Parathyroid adenoma (tissue), 2 donors: ENCODE measurements around the gene RNU2-63P.
"Not testable (repeated sequence)": the region's sequence is repeated elsewhere in the genome, so short reads cannot be mapped to it uniquely, and the experiment has no call there.

Experiments
- H2AFZ ChIP-seq: fragments of 300-600 bp; sonication (generic); one replicate; pipeline ENCODE4 v1.7.0; 2017; ENCODE audit warnings: antibody characterized with exemption, mild to moderate bottlenecking
- H3K27ac ChIP-seq: fragments of 300-600 bp; sonication (generic); one replicate; pipeline ENCODE4 v1.7.0; 2017
- H3K27me3 ChIP-seq: fragments of 300-600 bp; sonication (generic); one replicate; pipeline ENCODE4 v1.7.0; 2017; ENCODE audit warnings: low read length; ENCODE audit not compliant: control insufficient read depth, insufficient read depth
- H3K36me3 ChIP-seq: fragments of 300-600 bp; sonication (generic); one replicate; pipeline ENCODE4 v1.7.0; 2017; ENCODE audit warnings: low read length; ENCODE audit not compliant: control insufficient read depth, insufficient read depth
- H3K4me1 ChIP-seq: fragments of 300-600 bp; sonication (generic); one replicate; pipeline ENCODE4 v1.7.0; 2017; ENCODE audit warnings: control low read depth
- H3K4me2 ChIP-seq: fragments of 300-600 bp; sonication (generic); one replicate; pipeline ENCODE4 v1.7.0; 2017; ENCODE audit warnings: low read length
- H3K4me3 ChIP-seq: fragments of 300-600 bp; sonication (generic); one replicate; pipeline ENCODE4 v1.7.0; 2017; ENCODE audit warnings: low read depth, low read length
- H3K79me2 ChIP-seq: fragments of 300-600 bp; sonication (generic); one replicate; pipeline ENCODE4 v1.7.0; 2017; ENCODE audit warnings: control low read depth
- H3K9ac ChIP-seq: fragments of 300-600 bp; sonication (generic); one replicate; pipeline ENCODE4 v1.7.0; 2017; ENCODE audit warnings: mild to moderate bottlenecking
- H3K9me3 ChIP-seq: fragments of 300-600 bp; sonication (generic); one replicate; pipeline ENCODE4 v1.7.0; 2017; ENCODE audit warnings: low read length; ENCODE audit not compliant: control insufficient read depth
- CTCF ChIP-seq: fragments of 300-600 bp; sonication (generic); IDR thresholded peaks from one replicate; pipeline ENCODE4 v1.7.0; 2017; ENCODE audit warnings: antibody characterized with exemption, mild to moderate bottlenecking
- donor health status: primary hyperparathyroidism.

Gene RNU2-63P

GRCh38 chr2:88005776-88006175 lies 10.6 kb downstream of the RNU2-63P start:
- no peaks in the 10 kb centered on the region for H3K36me3 ChIP-seq
- no peaks in the 10 kb centered on the region for H3K9me3 ChIP-seq
- TF ChIP-seq CTCF: no peak
- H3K27me3 ChIP-seq: no peaks in the 10 kb centered on the region
- no peak overlapping the region for H3K4me3 ChIP-seq
- H3K79me2 ChIP-seq: no peaks in the 10 kb centered on the region
- no peak overlapping the region for H3K27ac ChIP-seq
- H3K4me1 ChIP-seq: no peaks in the 10 kb centered on the region
- H2AFZ ChIP-seq: no peak overlapping the region
- H3K9ac ChIP-seq: no peak overlapping the region
- H3K4me2 ChIP-seq: no peak overlapping the region

GRCh38 chr2:88003074-88003755 lies 13.1 kb downstream of the RNU2-63P start:
- no peak overlapping the region for H3K4me2 ChIP-seq
- no peaks in the 10 kb centered on the region for H3K9me3 ChIP-seq
- no peak overlapping the region for H2AFZ ChIP-seq
- no peaks in the 10 kb centered on the region for H3K4me1 ChIP-seq
- TF ChIP-seq CTCF: no peak
- no peaks in the 10 kb centered on the region for H3K79me2 ChIP-seq
- no peaks in the 10 kb centered on the region for H3K27me3 ChIP-seq
- no peak overlapping the region for H3K9ac ChIP-seq
- H3K27ac ChIP-seq: no peak overlapping the region
- H3K36me3 ChIP-seq: no peaks in the 10 kb centered on the region
- H3K4me3 ChIP-seq: no peak overlapping the region

- H3K9ac ChIP-seq: no peak overlapping the region
- H2AFZ ChIP-seq: no peak overlapping the region
- H3K9me3 ChIP-seq: no peaks in the 10 kb centered on the region
- no peak overlapping the region for H3K27ac ChIP-seq
- TF ChIP-seq CTCF: no peak
- H3K79me2 ChIP-seq: no peaks in the 10 kb centered on the region
- no peaks in the 10 kb centered on the region for H3K4me1 ChIP-seq
- H3K36me3 ChIP-seq: no peaks in the 10 kb centered on the region
- no peaks in the 10 kb centered on the region for H3K27me3 ChIP-seq
- no peak overlapping the region for H3K4me3 ChIP-seq
- H3K4me2 ChIP-seq: no peak overlapping the region
Observed at GRCh38 chr2:88002359-88002707, 14.0 kb downstream of the RNU2-63P start.

GRCh38 chr2:88000474-88000873 lies 15.9 kb downstream of the RNU2-63P start:
- H3K4me3 ChIP-seq, H3K27me3 ChIP-seq, H3K36me3 ChIP-seq, H3K4me2 ChIP-seq, H3K79me2 ChIP-seq, H3K9ac ChIP-seq, H3K27ac ChIP-seq, H3K4me1 ChIP-seq, H2AFZ ChIP-seq, H3K9me3 ChIP-seq: not testable (repeated sequence)

- Histone ChIP-seq H3K9ac (no peak overlapping the region), H3K4me2 (no peak overlapping the region), H3K9me3 (no peaks in the 10 kb centered on the region), H2AFZ (no peak overlapping the region), H3K79me2 (no peaks in the 10 kb centered on the region), H3K27ac (no peak overlapping the region), H3K27me3 (no peaks in the 10 kb centered on the region), H3K36me3 (no peaks in the 10 kb centered on the region), H3K4me1 (peaks cover 6% of the 10 kb centered on the region), H3K4me3 (no peak overlapping the region)
- TF ChIP-seq CTCF: no peak
Observed at GRCh38 chr2:87996570-87996969, 19.8 kb downstream of the RNU2-63P start.
